Epithelial cell of proximal tubule (primary cell): Measurements from ENCODE around the gene DAPK1. TPM values are rescaled to one million over a fixed set of nuclear protein-coding genes. Genes with fewer than 3 reads are reported as not detected.

Source experiments
- DNase-seq: peaks from one replicate; pipeline ENCODE4 v3.0.0-alpha.2; 2011; ENCODE audit warnings: low read depth
- H3K4me3 ChIP-seq: 2 replicates; pipeline ENCODE4 v1.5.1; 2011; ENCODE audit warnings: low read depth, mild to moderate bottlenecking, low read length
- total RNA-seq: library from RNA; depleted of rRNA; stranded (reverse); fragments of >200 nt; gene quantifications from 2 replicates; pipeline ENCODE4 v1.2.3, GENCODE V29; 2015
- TF ChIP-seq, protein P1 (sequence below): conservative IDR thresholded peaks from 2 replicates; pipeline ENCODE4 v1.5.1; 2012; ENCODE audit warnings: low read depth, mild to moderate bottlenecking, low read length

DAPK1 gene
- total RNA-seq, 1 donor from 2014 or later, result 46.3 TPM

DNA sequence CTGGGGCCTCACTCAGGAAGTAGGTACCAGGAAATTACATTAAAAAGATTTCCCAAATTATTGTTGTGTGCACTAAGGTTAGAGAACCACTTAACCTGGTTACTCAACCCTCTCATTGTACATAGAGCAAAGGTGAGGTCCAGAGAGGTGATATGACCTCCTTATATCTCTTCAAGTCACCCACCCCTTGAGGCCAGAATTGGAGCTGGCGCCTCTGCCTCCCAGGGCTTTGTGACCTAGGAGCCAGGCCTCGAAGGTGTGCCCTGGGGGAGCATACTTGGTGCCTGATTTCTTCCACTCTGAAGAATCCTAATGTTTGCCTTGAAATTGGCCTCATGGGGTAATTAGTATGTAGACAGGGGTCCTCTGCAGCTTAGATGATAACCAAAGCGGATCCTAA is 133.2 kb downstream of the DAPK1 start:
- DNase-seq, result no peak
- TF ChIP-seq, protein P1, sequence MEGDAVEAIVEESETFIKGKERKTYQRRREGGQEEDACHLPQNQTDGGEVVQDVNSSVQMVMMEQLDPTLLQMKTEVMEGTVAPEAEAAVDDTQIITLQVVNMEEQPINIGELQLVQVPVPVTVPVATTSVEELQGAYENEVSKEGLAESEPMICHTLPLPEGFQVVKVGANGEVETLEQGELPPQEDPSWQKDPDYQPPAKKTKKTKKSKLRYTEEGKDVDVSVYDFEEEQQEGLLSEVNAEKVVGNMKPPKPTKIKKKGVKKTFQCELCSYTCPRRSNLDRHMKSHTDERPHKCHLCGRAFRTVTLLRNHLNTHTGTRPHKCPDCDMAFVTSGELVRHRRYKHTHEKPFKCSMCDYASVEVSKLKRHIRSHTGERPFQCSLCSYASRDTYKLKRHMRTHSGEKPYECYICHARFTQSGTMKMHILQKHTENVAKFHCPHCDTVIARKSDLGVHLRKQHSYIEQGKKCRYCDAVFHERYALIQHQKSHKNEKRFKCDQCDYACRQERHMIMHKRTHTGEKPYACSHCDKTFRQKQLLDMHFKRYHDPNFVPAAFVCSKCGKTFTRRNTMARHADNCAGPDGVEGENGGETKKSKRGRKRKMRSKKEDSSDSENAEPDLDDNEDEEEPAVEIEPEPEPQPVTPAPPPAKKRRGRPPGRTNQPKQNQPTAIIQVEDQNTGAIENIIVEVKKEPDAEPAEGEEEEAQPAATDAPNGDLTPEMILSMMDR, result no peak
- no peak overlapping the region for H3K4me3 ChIP-seq

DNA sequence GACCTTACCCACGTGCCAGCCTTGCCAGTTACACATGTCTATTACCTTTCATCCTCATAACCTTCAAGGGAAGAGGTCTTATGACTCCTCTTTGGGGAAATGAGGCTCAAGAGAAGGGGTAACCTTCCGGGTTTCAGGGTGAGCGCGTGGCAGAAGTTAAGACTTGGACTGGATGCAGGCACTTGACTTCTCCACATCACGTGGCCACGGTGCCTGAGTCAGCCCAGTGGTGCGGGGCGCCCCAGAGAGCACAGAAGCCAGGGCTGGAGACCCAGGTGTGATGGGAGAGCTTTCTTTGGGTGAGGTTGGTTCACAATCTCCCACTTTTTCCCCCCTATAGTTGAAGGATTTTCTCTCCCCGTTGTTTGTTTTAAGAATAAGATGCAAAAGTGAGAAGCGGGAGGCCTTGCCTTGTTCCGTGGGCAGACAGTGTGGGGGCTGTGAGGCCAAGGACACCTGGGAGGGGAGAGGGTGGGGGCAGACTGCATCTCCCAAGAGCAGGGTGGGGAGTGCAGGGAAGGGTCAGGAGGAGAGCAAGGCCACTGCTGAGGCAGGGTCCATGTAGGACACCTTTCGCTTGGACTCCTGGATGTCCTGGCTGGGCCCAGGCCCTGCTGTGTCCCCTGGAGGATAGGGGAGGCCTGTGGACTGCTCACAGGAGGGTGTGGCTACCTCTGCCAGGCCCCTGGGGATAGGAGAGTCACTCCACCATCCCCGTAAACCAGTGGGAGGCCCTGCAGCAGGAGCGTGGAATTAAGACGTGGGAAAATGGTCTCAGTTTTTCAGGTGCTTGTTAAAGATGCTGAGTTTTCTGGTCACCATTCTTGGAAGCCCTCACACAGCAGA is 138.2 kb downstream of the DAPK1 start:
- TF ChIP-seq, protein P1, result no peak
- no peak overlapping the region for H3K4me3 ChIP-seq
- no peak for DNase-seq

DNA sequence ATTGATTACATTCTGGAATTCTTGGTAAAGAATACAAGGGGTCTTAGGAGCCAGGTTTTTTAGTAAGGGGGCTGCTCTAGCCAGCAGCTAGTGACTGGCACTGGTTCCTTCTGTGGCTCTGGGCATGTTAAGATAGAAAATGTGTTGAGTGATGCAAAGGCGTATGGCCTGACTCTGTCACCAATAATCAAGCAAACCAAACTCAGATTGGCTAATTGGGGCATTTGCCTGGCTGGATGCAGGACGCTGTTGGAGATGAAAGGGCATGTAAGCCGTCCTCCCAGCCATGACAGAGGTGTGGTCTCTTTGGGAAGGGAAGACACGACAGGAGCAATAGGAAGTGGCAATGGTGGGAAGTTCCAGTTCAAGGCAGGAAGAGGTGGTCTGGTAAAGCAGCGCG is 140.6 kb downstream of the DAPK1 start:
- no peak overlapping the region for H3K4me3 ChIP-seq
- TF ChIP-seq, protein P1, result no peak
- no peak for DNase-seq

DNA sequence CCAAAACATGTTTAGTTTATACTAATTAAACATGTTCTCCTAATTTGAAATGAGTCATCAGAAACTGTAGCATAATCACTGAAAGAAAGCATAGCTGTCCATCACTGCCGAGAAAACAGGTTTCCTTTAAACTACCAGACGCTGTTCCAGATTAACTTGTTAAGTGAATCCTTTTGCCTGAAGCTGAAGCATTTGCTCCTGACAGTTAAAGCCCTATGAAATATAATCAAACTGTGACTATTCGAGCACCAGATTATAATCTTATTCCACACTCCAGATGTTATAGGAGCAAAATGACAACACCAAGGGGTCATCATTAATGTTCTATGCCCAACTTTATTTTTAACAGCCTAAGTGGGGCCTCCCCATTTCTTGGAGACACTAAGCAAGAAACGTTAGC is 142.3 kb downstream of the DAPK1 start:
- TF ChIP-seq, protein P1, result no peak
- no peak overlapping the region for H3K4me3 ChIP-seq
- no peak for DNase-seq

DNA sequence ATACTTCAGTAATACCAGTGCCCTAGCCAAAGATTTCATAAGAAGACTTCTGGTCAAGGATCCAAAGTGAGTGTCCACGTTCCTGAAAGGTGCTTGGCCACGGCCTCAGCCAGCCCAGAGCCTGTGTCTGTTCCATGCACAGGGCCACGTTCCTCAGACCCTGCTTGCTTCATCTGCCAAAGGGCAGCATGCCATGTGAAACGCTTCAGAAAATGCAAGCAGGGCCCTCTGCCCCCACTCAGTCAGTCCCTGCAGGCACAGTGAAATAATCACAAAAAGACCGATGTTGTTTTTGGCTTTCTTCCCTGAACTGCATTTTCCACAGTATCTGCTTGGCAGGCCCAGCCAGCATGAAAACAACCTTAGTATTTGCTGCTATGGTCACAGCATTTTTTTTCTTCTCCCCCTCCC is 142.7 kb downstream of the DAPK1 start:
- peak; percentile 29 for DNase-seq
- TF ChIP-seq, protein P1, result no peak
- H3K4me3 ChIP-seq, result no peak overlapping the region

DNA sequence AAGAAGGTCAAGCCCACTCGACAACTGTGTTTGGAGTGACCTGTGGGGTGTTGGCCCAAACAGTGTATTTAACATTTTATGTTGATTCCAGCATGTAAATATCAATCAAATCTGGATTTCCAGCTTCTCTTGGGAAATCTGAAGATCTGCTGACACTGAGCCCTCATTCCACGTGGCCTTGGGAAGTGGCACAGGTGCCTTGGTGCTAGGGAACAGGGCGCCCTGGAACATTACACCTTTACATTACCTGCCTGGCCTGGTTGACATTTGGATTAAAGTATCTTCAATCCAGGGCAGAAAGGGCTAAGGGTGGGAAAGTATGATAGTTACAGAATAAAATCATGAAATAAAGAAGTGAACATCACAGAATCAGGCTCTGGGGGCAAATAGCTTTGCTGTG is 143.4 kb downstream of the DAPK1 start:
- TF ChIP-seq, protein P1, result no peak
- no peak overlapping the region for H3K4me3 ChIP-seq
- no peak for DNase-seq
